Measurements from ENCODE around the gene EPHB2. TPM values are rescaled to one million over a fixed set of nuclear protein-coding genes. Genes with fewer than 3 reads are reported as not detected.

Gene EPHB2
- total and polyA plus RNA-seq, 9 donors, result 2.5 to 55.1 (median 15.1) TPM

GRCh38 chr1:22739648-22740385 is 29.2 kb downstream of the EPHB2 start:
- DNase-seq, result peak; percentile 64 to 78 (median 72)
- intact Hi-C loops (cut with DNase I), result no loop called here
- no peaks in the 10 kb centered on the region for H3K36me3 ChIP-seq
- no peaks in the 10 kb centered on the region for H3K27me3 ChIP-seq
- TF ChIP-seq CTCF (IDR thresholded peaks at IDR 0.05), result no peak
- no peak for TF ChIP-seq POLR2A (IDR thresholded peaks at IDR 0.05)
- TF ChIP-seq EP300 (IDR thresholded peaks at IDR 0.05), result no peak
- 23 to 42% (median 34%) methylated on average over 18 of the region's 18 CpGs for WGBS, 3 donors
- no peak overlapping the region for H3K4me3 ChIP-seq
- H3K4me1 ChIP-seq (ENCODE audit: insufficient read depth), result peaks cover 2% of the 10 kb centered on the region
- H3K9me3 ChIP-seq, result no peaks in the 10 kb centered on the region
- no peak overlapping the region for H3K27ac ChIP-seq

- H3K9me3 ChIP-seq, result no peaks in the 10 kb centered on the region
- intact Hi-C loops (cut with DNase I), result no loop called here
- H3K4me3 ChIP-seq, result no peak overlapping the region
- H3K4me1 ChIP-seq (ENCODE audit: insufficient read depth), result peaks cover 2% of the 10 kb centered on the region
- no peaks in the 10 kb centered on the region for H3K27me3 ChIP-seq
- no peaks in the 10 kb centered on the region for H3K36me3 ChIP-seq
- WGBS, 3 donors, result 67 to 72% (median 68%) methylated on average over 9 of the region's 9 CpGs
- H3K27ac ChIP-seq, result no peak overlapping the region
- TF ChIP-seq POLR2A (IDR thresholded peaks at IDR 0.05), result no peak
- no peak for TF ChIP-seq EP300 (IDR thresholded peaks at IDR 0.05)
- DNase-seq, result no peak
These were observed 30.5 kb downstream of the EPHB2 start for GRCh38 chr1:22741118-22741517.

GRCh38 chr1:22745669-22746585 is 35.3 kb downstream of the EPHB2 start:
- intact Hi-C loops (cut with DNase I), result no loop called here
- no peaks in the 10 kb centered on the region for H3K36me3 ChIP-seq

GRCh38 chr1:22747021-22747734 is 36.5 kb downstream of the EPHB2 start:
- Histone ChIP-seq H3K36me3 (no peaks in the 10 kb centered on the region), H3K27ac (no peak overlapping the region), H3K4me1 (ENCODE audit: insufficient read depth) (peaks cover 5% of the 10 kb centered on the region), H3K27me3 (no peaks in the 10 kb centered on the region), H3K9me3 (no peaks in the 10 kb centered on the region), H3K4me3 (no peak overlapping the region)
- WGBS, 3 donors, result 75 to 78% (median 76%) methylated on average over 11 to 12 of the region's 12 CpGs
- intact Hi-C loops (cut with DNase I), result no loop called here
- TF ChIP-seq POLR2A (IDR thresholded peaks at IDR 0.05) (no peak), EP300 (IDR thresholded peaks at IDR 0.05) (no peak), CTCF (IDR thresholded peaks at IDR 0.05) (no peak)
- no peak for DNase-seq

More at GRCh38 chr1:22745669-22746585, 35.3 kb downstream of the EPHB2 start:
- peaks cover 5% of the 10 kb centered on the region for H3K4me1 ChIP-seq (ENCODE audit: insufficient read depth)
- no peak for DNase-seq
- no peaks in the 10 kb centered on the region for H3K9me3 ChIP-seq
- H3K27me3 ChIP-seq, result no peaks in the 10 kb centered on the region
- H3K27ac ChIP-seq, result no peak overlapping the region
- WGBS, 3 donors, result 82 to 83% (median 82%) methylated on average over 14 of the region's 14 CpGs
- no peak overlapping the region for H3K4me3 ChIP-seq
- no peak for TF ChIP-seq POLR2A (IDR thresholded peaks at IDR 0.05)
- no peak for TF ChIP-seq EP300 (IDR thresholded peaks at IDR 0.05)
- no peak for TF ChIP-seq CTCF (IDR thresholded peaks at IDR 0.05)
